HEK293T (cell line): ENCODE measurements around the gene G6PC3.

Experiments
- CTCF ChIA-PET: fragments of 350-600 bp; formaldehyde crosslinking; extraction: SDS; loops from one replicate; lab custom pipeline; 2021; ENCODE audit warnings: antibody characterized with exemption, inconsistent platforms; lab: Yijun Ruan, JAX
- POLR2A ChIA-PET: fragments of 350-600 bp; formaldehyde crosslinking; extraction: SDS; loops from one replicate; lab custom pipeline; 2020; ENCODE audit warnings: antibody characterized with exemption, inconsistent platforms; lab: Yijun Ruan, JAX
- DNase-seq: peaks from one replicate; pipeline ENCODE4 v3.0.0; 2012; ENCODE audit warnings: mixed read lengths; ENCODE audit errors: extremely low spot score
- ARNT ChIP-seq: fragments of 450-650 bp; IDR thresholded peaks from 2 replicates; pipeline ENCODE4 v1.6.1; 2017; ENCODE audit warnings: mild to moderate bottlenecking
- BHLHE40 ChIP-seq: fragments of 450-650 bp; IDR thresholded peaks from 2 replicates; pipeline ENCODE4 v1.6.1; 2016; ENCODE audit warnings: mild to moderate bottlenecking, moderate library complexity, borderline replicate concordance
- CTBP1 ChIP-seq: fragments of 450-650 bp; IDR thresholded peaks from 2 replicates; pipeline ENCODE4 v1.6.1; 2016; ENCODE audit warnings: borderline replicate concordance
- ELF4 ChIP-seq: fragments of 450-650 bp; IDR thresholded peaks from 2 replicates; pipeline ENCODE4 v1.6.1; 2017; ENCODE audit warnings: antibody characterized with exemption
- FOXA1 ChIP-seq: fragments of 450-650 bp; IDR thresholded peaks from 2 replicates; pipeline ENCODE4 v1.6.1; 2016; ENCODE audit warnings: mild to moderate bottlenecking
- FOXK2 ChIP-seq: fragments of 450-650 bp; IDR thresholded peaks from 2 replicates; pipeline ENCODE4 v1.6.1; 2016; ENCODE audit warnings: mild to moderate bottlenecking
- FOXM1 ChIP-seq: fragments of 450-650 bp; IDR thresholded peaks from 2 replicates; pipeline ENCODE4 v1.6.1; 2017; ENCODE audit warnings: mild to moderate bottlenecking, borderline replicate concordance
- HDGF ChIP-seq: fragments of 450-650 bp; IDR thresholded peaks from 2 replicates; pipeline ENCODE4 v1.6.1; 2017; ENCODE audit warnings: antibody characterized with exemption, borderline replicate concordance
- L3MBTL2 ChIP-seq: fragments of 450-650 bp; conservative IDR thresholded peaks from 2 replicates; pipeline ENCODE4 v1.6.1; 2016; ENCODE audit warnings: mild to moderate bottlenecking
- LEF1 ChIP-seq: fragments of 450-650 bp; IDR thresholded peaks from 2 replicates; pipeline ENCODE4 v1.6.1; 2017; ENCODE audit warnings: mild to moderate bottlenecking, borderline replicate concordance
- NFRKB ChIP-seq: fragments of 450-650 bp; IDR thresholded peaks from 2 replicates; pipeline ENCODE4 v1.6.1; 2016; ENCODE audit warnings: mild to moderate bottlenecking, moderate library complexity
- PKNOX1 ChIP-seq: fragments of 450-650 bp; IDR thresholded peaks from 2 replicates; pipeline ENCODE4 v1.6.1; 2016
- SP1 ChIP-seq: fragments of 450-650 bp; IDR thresholded peaks from 2 replicates; pipeline ENCODE4 v1.6.1; 2017
- SUZ12 ChIP-seq: fragments of 450-650 bp; IDR thresholded peaks from 2 replicates; pipeline ENCODE4 v1.6.1; 2016; ENCODE audit warnings: mild to moderate bottlenecking
- TARDBP ChIP-seq: fragments of 450-650 bp; IDR thresholded peaks from 2 replicates; pipeline ENCODE4 v1.6.1; 2016
- ZNF384 ChIP-seq: fragments of 450-650 bp; IDR thresholded peaks from 2 replicates; pipeline ENCODE4 v1.6.1; 2016

G6PC3 gene

GRCh38 chr17:44108440-44109311 lies 38.1 kb downstream of the G6PC3 start:
- CTCF ChIA-PET = interaction anchor here (0.6 to 0.9 kb wide), 2 partner anchors 43 to 67 kb away, joined by 3 read pairs; no protein-coding TSS in a partner anchor

GRCh38 chr17:44109312-44109630 lies 38.7 kb downstream of the G6PC3 start:
- POLR2A ChIA-PET = interaction anchor here (1.3 to 1.8 kb wide), 2 partner anchors 9 to 15 kb away, joined by 4 to 7 read pairs; partner anchors contain the start of gene HDAC5
- TF ChIP-seq L3MBTL2 = no peak
- TF ChIP-seq CTBP1 = no peak
- no peak for TF ChIP-seq NFRKB
- TF ChIP-seq LEF1 = no peak
- TF ChIP-seq ZNF384 = no peak
- no peak for TF ChIP-seq FOXA1
- no peak for TF ChIP-seq SUZ12
- no peak for TF ChIP-seq FOXK2
- TF ChIP-seq ARNT = no peak
- no peak for TF ChIP-seq PKNOX1
- TF ChIP-seq FOXM1 = no peak
- no peak for TF ChIP-seq HDGF
- DNase-seq = no peak
- CTCF ChIA-PET = interaction anchor here (0.9 kb wide), 1 partner anchor 44 kb away, joined by 3 read pairs; no protein-coding TSS in a partner anchor

More at GRCh38 chr17:44108440-44109311, 38.1 kb downstream of the G6PC3 start:
- TF ChIP-seq SP1 = no peak
- no peak for TF ChIP-seq TARDBP
- no peak for TF ChIP-seq FOXM1
- TF ChIP-seq PKNOX1 = no peak
- no peak for TF ChIP-seq CTBP1
- no peak for TF ChIP-seq HDGF
- no peak for TF ChIP-seq SUZ12
- TF ChIP-seq ARNT = no peak
- no peak for TF ChIP-seq LEF1
- DNase-seq = no peak
- POLR2A ChIA-PET = interaction anchor here (1.3 to 1.8 kb wide), 2 partner anchors 8 to 15 kb away, joined by 4 to 7 read pairs; partner anchors contain the start of gene HDAC5

DNA sequence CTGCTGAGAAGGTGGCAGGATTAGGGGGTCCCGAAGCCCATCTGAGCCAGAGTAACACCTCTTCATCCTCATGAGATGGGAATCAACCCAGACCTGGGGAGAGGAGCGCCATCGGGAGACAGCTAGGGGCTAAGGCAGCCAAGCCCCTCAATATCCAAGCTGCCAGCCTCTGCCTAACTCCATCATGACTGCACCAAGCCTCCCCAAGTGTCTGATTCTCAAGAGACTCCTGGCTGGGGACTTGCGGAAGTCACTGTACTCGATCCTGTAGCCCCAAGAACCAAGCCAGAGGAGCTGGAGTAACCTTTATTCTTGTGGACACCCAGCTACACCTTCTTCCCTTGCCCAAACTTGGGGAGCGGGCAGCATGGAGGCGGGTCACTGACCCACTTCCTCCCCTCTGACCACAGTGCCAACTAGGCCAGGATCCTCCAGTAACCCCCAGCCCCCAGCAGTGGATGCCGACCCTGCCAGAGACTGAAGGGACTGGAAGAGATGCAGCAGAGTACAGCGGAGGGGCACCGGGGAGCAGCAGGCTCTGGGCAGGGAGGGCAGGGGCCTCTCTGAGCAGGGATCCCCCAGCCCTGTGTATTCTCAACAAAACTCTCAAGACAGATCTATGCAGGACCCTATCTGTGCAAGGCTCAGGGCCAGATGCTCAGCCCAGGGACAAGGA lies 39.6 kb downstream of the G6PC3 start:
- DNase-seq = no peak
- POLR2A ChIA-PET = interaction anchor here (1.5 to 2.7 kb wide), 3 partner anchors 10 to 44 kb away, joined by 7 to 14 read pairs (median 10); partner anchors contain the start of genes HDAC5 and LSM12
- TF ChIP-seq ELF4 (no peak), NFRKB (no peak), FOXA1 (no peak), FOXK2 (no peak), BHLHE40 (no peak), TARDBP (no peak), ZNF384 (no peak), LEF1 (no peak), ARNT (no peak), HDGF (no peak), CTBP1 (no peak), FOXM1 (no peak), SP1 (no peak), L3MBTL2 (no peak), PKNOX1 (no peak), SUZ12 (no peak)
- CTCF ChIA-PET = interaction anchor here (1.5 kb wide), 1 partner anchor 11 kb away, joined by 6 read pairs; no protein-coding TSS in a partner anchor

DNA sequence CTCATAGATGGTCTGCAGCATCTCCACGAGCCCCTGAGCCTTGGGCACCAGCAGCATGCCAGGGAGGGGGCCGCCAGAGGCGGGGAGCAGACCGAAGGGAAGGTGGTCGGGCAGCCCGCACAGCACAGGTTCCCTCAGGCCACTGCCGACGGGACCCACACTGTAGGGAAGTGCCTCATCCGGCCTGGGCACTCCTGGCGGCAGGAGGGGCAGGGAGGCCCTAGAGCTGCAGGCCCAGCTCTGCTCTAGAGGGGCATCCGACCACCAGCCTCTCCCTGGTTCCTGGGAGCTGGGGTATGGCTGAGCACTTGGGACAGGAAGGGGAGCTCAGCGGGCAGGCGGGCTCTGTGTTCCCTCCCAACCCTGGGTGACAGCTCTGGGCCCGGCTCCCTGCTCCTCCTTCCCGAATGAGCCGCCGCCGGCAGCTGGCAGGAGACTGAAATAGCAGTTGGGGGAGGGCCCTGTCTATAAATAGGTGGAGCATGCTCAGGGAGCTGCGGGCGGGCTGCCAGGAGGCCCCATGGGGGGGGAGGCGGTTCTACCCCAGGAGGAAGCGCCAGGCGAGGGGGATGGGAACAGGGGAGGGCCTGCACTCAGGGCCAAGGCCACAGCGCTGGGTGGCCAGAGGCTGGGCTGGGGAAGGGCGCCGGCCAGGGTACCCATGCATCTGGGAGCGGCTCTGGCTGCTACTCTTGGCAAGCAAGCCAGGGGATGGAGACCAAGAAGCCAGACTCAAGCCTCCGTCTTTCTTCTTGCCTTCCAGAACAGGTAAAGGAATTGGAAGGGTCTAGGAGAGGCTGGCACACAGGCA lies 40.5 kb downstream of the G6PC3 start:
- TF ChIP-seq BHLHE40 (no peak), FOXM1 (peak; percentile 32; the same call in 1 of the 2 replicates), HDGF (no peak), SUZ12 (no peak), FOXA1 (no peak), ELF4 (no peak)
- CTCF ChIA-PET = interaction anchor here (0.7 to 1.5 kb wide), 4 partner anchors 10 to 57 kb away, joined by 3 to 6 read pairs (median 4); no protein-coding TSS in a partner anchor
- POLR2A ChIA-PET = interaction anchor here (0.6 to 2.7 kb wide), 5 partner anchors 13 to 825 kb away, joined by 3 to 14 read pairs (median 4); partner anchors contain the start of genes HDAC5, LSM12 and TMEM101
- peak; percentile 77 for DNase-seq

DNA sequence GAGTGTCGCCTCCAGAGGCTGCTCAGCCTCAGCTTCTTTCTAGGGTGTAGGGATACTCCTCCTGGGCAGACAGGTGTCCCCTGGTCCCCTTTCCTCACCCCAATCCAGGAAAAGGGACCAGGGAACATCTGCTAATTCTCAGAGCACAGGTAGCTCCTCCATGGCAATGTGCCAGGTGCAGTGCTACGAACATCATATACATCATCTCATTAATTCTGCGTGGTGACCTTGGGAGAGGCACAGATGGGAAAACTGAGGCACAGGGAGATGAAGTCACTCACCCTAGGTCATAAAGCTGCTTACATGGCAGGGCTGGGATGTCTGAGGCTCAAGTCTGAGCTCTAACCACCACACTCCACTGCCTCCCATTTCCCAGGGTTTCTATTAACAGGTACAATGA lies 41.2 kb downstream of the G6PC3 start:
- ChIA-PET CTCF (interaction anchor here (0.7 to 1.5 kb wide), 5 partner anchors 10 to 168 kb away, joined by 3 to 6 read pairs (median 4); no protein-coding TSS in a partner anchor), POLR2A (interaction anchor here (0.6 to 2.7 kb wide), 7 partner anchors 11 to 824 kb away, joined by 3 to 14 read pairs (median 4); partner anchors contain the start of genes HDAC5, LSM12 and TMEM101)
- no peak for DNase-seq
- TF ChIP-seq FOXM1 (no peak), ZNF384 (no peak), SP1 (no peak), PKNOX1 (no peak), ELF4 (no peak), HDGF (no peak), LEF1 (no peak), SUZ12 (no peak), L3MBTL2 (no peak), CTBP1 (no peak), FOXA1 (no peak), NFRKB (no peak), BHLHE40 (no peak), ARNT (no peak)
